ENCODE data around the gene PIK3IP1. TPM values are rescaled to one million over a fixed set of nuclear protein-coding genes. Genes with fewer than 3 reads are reported as not detected.

PIK3IP1 gene
- total RNA-seq, 1 experiment from 2014 or later, result 0.69 TPM

DNA sequence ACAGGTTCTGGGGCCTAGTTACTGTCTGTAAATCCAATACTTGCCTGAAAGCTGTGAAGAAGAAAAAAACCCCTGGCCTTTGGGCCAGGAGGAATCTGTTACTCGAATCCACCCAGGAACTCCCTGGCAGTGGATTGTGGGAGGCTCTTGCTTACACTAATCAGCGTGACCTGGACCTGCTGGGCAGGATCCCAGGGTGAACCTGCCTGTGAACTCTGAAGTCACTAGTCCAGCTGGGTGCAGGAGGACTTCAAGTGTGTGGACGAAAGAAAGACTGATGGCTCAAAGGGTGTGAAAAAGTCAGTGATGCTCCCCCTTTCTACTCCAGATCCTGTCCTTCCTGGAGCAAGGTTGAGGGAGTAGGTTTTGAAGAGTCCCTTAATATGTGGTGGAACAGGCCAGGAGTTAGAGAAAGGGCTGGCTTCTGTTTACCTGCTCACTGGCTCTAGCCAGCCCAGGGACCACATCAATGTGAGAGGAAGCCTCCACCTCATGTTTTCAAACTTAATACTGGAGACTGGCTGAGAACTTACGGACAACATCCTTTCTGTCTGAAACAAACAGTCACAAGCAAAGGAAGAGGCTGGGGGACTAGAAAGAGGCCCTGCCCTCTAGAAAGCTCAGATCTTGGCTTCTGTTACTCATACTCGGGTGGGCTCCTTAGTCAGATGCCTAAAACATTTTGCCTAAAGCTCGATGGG is 13.5 kb downstream of the PIK3IP1 start:
- DNase-seq (ENCODE audit: low read depth), result no peak

DNA sequence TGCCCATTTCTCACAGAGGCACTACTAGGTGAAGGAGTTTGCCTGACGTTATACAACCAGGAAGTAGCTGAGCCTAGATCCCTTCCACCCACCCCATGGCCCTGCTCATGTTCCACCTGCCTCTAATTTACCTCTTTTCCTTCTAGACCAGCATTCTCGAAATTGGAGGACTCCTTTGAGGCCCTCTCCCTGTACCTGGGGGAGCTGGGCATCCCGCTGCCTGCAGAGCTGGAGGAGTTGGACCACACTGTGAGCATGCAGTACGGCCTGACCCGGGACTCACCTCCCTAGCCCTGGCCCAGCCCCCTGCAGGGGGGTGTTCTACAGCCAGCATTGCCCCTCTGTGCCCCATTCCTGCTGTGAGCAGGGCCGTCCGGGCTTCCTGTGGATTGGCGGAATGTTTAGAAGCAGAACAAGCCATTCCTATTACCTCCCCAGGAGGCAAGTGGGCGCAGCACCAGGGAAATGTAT is 14.1 kb downstream of the PIK3IP1 start:
- no peak for DNase-seq (ENCODE audit: low read depth)

DNA sequence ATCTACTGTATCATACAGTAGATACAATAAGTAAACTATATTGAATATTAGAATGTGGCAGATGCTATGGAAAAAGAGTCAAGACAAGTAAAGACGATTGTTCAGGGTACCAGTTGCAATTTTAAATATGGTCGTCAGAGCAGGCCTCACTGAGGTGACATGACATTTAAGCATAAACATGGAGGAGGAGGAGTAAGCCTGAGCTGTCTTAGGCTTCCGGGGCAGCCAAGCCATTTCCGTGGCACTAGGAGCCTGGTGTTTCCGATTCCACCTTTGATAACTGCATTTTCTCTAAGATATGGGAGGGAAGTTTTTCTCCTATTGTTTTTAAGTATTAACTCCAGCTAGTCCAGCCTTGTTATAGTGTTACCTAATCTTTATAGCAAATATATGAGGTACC is 14.5 kb downstream of the PIK3IP1 start:
- DNase-seq (ENCODE audit: low read depth), result no peak

DNA sequence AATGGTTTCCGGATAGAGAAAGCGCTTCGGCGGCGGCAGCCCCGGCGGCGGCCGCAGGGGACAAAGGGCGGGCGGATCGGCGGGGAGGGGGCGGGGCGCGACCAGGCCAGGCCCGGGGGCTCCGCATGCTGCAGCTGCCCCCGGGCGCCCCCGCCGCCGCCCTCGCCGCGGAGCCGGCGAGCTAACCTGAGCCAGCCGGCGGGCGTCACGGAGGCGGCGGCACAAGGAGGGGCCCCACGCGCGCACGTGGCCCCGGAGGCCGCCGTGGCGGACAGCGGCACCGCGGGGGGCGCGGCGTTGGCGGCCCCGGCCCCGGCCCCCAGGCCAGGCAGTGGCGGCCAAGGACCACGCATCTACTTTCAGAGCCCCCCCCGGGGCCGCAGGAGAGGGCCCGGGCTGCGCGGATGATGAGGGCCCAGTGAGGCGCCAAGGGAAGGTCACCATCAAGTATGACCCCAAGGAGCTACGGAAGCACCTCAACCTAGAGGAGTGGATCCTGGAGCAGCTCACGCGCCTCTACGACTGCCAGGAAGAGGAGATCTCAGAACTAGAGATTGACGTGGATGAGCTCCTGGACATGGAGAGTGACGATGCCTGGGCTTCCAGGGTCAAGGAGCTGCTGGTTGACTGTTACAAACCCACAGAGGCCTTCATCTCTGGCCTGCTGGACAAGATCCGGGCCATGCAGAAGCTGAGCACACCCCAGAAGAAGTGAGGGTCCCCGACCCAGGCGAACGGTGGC is 15.7 kb downstream of the PIK3IP1 start:
- no peak for DNase-seq (ENCODE audit: low read depth)

DNA sequence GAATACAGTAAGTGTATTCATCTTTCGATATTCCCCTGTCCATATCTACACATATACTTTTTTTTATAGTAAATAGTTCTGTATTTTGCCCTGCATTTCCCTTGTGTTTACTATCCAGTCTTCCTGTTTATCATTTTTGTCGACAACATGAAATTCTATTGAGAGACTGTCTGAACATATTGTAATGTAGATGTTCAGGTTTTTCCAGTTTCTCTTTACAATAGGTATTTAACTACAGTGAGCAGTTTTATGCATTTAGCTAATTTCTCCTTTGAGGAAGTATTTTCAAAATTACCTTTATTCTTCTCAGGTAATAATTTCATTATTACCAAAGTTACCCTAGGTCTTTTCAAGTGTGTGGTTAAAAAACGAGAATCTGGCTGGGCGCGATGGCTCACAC is 16.7 kb downstream of the PIK3IP1 start:
- DNase-seq (ENCODE audit: low read depth), result no peak

DNA sequence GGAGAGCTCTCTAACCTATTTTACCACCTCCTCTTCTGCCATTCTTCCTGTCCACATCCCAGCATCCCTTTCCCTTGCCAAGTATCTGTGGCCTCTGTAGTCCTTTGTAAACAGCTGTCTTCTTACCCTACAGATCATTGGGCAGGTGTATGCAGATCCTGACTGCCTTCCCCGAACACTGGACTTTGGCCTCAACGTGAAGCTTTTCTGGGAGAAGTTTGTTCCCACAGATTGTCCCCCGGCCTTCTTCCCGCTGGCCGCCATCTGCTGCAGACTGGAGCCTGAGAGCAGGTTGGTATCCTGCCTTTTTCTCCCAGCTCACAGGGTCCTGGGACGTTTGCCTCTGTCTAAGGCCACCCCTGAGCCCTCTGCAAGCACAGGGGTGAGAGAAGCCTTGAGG is 17.3 kb downstream of the PIK3IP1 start:
- DNase-seq (ENCODE audit: low read depth), result no peak

DNA sequence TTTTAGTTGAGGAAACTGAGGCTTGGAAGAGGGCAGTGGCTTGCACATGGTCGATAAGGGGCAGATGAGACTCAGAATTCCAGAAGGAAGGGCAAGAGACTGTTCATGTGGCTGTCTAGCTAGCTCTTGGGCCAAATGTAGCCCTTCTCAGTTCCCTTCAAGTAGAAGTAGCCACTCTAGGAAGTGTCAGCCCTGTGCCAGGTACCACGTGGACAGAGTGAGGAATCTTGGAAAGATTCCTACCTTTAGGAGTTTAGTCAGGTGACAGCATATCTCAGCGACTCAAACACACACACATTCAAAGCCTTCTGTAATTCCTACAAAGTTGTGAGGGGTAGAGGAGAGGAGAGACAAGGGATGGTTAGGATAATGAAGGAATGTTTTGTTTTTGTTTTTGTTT is 18.3 kb downstream of the PIK3IP1 start:
- no peak for DNase-seq (ENCODE audit: low read depth)

DNA sequence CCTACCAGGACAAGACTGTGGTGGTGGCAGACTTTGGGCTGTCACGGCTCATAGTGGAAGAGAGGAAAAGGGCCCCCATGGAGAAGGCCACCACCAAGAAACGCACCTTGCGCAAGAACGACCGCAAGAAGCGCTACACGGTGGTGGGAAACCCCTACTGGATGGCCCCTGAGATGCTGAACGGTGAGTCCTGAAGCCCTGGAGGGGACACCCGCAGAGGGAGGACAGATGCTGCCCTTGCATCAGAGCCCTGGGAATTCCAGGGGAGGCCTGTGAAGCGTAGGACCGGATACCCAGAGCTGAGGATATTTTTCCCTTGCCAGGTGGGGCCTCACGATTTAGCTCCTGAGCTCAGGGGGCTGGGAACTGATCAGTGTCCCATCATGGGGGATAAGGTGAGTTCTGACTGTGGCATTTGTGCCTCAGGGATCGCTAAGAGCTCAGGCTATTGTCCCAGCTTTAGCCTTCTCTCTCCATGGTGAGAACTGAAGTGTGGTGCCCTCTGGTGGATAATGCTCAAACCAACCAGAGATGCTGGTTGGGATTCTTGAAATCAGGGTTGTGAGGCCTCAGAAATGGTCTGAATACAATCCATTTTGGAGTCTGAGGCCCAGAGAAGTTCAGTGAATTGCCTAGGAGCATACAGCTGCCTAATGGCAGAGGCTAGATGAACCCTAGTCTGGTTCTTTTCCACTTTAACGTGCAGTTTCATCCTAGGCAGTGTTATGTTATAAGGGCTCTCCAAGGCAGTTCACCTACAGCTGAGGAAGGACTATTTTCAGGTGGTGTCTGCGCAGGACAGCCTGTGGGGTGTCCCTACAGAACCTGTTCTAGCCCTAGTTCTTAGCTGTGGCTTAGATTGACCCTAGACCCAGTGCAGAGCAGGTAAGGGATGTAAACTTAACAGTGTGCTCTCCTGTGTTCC is 19.5 kb downstream of the PIK3IP1 start:
- DNase-seq (ENCODE audit: low read depth), result peak; percentile 44

GRCh38 chr22:31271485-31271884 is 20.8 kb downstream of the PIK3IP1 start:
- DNase-seq (ENCODE audit: low read depth), result no peak

- DNase-seq (ENCODE audit: low read depth), result no peak
Measured at GRCh38 chr22:31271026-31271425, 21.3 kb downstream of the PIK3IP1 start.

GRCh38 chr22:31269892-31270579 is 22.3 kb downstream of the PIK3IP1 start:
- DNase-seq (ENCODE audit: low read depth), result no peak

- no peak for DNase-seq (ENCODE audit: low read depth)
Measured at GRCh38 chr22:31268281-31268680, 24.0 kb downstream of the PIK3IP1 start.

DNA sequence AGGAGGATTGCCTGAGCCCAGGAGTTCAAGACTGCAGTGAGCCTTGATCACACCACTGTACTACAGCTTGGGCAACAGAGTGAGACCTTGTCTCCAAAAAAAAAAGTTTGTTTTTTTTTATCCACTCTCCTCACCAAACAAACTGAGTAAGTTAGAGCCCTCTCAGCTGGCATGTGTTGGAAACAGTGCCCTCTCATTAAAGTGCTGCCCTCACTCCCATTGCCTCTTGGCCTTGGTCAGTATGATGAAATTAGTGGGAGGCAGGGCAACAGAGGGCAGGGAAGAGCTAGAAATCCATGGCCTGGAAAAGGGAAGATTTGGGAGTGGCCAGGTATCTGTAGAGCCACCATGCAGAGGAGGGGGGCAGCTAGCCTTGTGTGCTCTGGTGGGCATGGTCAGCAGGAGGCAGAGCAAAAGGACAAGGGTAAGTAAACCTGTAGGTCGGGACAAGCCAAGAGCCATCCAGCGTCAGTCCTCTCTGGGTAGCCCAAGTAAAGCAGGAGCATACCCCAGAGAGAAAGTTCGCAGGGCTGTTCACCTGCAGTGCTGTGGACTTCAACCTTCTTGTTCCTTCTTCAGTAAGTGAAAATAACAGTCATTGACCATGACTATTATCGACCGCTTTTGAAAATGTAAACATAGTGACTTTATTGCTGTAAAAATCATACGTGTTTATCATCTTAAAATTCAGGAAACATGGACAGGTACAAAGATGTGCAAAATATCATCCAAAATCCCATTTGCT is 28.2 kb downstream of the PIK3IP1 start:
- no peak for DNase-seq (ENCODE audit: low read depth)

DNA sequence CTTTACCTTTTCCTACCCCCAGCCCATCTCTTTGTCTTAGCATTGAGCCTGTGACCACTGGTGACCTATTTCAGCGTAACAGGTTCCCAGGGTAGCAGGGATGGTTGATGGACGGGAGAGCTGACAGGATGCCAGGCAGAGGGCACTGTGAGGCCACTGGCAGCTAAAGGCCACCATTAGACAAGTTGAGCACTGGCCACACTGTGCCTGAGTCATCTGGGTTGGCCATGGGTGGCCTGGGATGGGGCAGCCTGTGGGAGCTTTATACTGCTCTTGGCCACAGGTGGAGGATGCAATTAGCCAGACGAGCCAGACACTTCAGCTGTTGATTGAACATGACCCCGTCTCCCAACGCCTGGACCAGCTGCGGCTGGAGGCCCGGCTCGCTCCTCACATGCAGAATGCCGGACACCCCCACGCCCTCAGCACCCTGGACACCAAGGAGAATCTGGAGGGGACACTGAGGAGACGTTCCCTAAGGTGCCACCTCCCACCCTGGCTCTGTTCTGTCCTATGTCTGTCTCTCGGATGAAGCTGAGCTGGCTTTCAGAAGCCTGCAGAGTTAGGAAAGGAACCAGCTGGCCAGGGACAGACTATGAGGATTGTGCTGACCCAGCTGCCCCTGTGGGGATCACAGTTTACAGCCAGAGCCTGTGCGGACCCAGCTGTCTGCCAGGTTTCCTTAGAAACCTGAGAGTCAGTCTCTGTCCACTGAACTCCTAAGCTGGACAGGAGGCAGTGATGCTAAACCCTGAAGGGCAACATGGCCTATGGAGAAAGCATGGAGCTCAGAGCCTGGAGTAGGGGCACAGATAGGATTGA is 29.8 kb downstream of the PIK3IP1 start:
- no peak for DNase-seq (ENCODE audit: low read depth)

- no peak for DNase-seq (ENCODE audit: low read depth)
Measured at GRCh38 chr22:31260474-31260856, 31.8 kb downstream of the PIK3IP1 start.

- DNase-seq (ENCODE audit: low read depth), result no peak
Measured at GRCh38 chr22:31259798-31260473, 32.4 kb downstream of the PIK3IP1 start.

DNA sequence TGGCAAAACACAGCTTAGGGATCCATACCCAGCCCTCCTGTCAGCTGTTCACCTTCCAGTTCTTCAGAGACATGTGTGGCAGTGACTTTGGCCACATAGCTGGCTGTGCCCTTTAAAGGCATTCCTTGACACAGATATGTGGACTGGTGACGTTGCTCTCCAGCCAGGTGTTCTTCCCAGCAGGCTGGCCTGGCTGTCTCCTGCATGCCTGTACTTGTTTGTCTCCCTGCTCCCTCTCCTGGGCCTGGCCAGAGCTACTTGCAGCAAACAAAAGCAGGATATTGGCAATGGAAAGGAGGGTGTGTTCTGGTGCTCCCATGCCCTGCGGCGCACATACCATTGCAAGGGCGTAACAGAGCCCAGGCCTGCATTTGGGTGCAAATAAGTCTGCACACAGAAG is 38.3 kb downstream of the PIK3IP1 start:
- no peak for DNase-seq (ENCODE audit: low read depth)

- no peak for DNase-seq (ENCODE audit: low read depth)
Measured at GRCh38 chr22:31250740-31251600, 41.3 kb downstream of the PIK3IP1 start.

Data from Daoy (cell line).